OCI-LY1 (cell line): Measurements from ENCODE around the gene SLCO3A1.

Experiments used
- H2AFZ ChIP-seq: fragments of 200-600 bp; sonication (generic), shearing (Covaris generic); 2 replicates; pipeline ENCODE4 v1.6.0; 2014; ENCODE audit warnings: antibody characterized with exemption, mild to moderate bottlenecking, low read length
- H3F3A ChIP-seq: fragments of 200-600 bp; sonication (generic), shearing (Covaris generic); 2 replicates; pipeline ENCODE4 v1.6.0; 2014; ENCODE audit warnings: mild to moderate bottlenecking, antibody characterized with exemption, low read length, moderate library complexity; ENCODE audit not compliant: insufficient read depth
- H3K27ac ChIP-seq: fragments of 200-600 bp; sonication (generic); 2 replicates; pipeline ENCODE4 v1.5.1; 2014; ENCODE audit warnings: low read length, mixed run types, mild to moderate bottlenecking, low read depth; ENCODE audit not compliant: poor library complexity, severe bottlenecking
- H3K27me3 ChIP-seq: fragments of 200-600 bp; sonication (generic); 2 replicates; pipeline ENCODE4 v1.6.0; 2014; ENCODE audit warnings: antibody characterized with exemption, mild to moderate bottlenecking, low read length, moderate library complexity; ENCODE audit not compliant: insufficient read depth
- H3K36me3 ChIP-seq: fragments of 200-600 bp; sonication (generic); 2 replicates; pipeline ENCODE4 v1.6.1; 2014; ENCODE audit warnings: mild to moderate bottlenecking, antibody characterized with exemption, low read length, moderate library complexity, mixed read lengths; ENCODE audit not compliant: insufficient read depth
- H3K4me1 ChIP-seq: fragments of 200-600 bp; sonication (generic); 2 replicates; pipeline ENCODE4 v1.5.1; 2014; ENCODE audit warnings: mild to moderate bottlenecking, low read length, moderate library complexity; ENCODE audit not compliant: insufficient read depth, severe bottlenecking
- H3K4me2 ChIP-seq: fragments of 200-600 bp; sonication (generic), shearing (Covaris generic); 2 replicates; pipeline ENCODE4 v1.6.1; 2014; ENCODE audit warnings: low read length
- H3K4me3 ChIP-seq: fragments of 200-600 bp; sonication (generic); 2 replicates; pipeline ENCODE4 v1.5.1; 2014; ENCODE audit warnings: low read length, low read depth, mild to moderate bottlenecking, mixed read lengths; ENCODE audit not compliant: poor library complexity, severe bottlenecking
- H3K79me2 ChIP-seq: fragments of 200-600 bp; shearing (Covaris generic); 2 replicates; pipeline ENCODE4 v1.6.1; 2016; ENCODE audit warnings: mixed run types, low read length, mixed read lengths; ENCODE audit not compliant: insufficient read depth
- H3K9ac ChIP-seq: fragments of 200-600 bp; sonication (generic), shearing (Covaris generic); 2 replicates; pipeline ENCODE4 v1.6.1; 2014; ENCODE audit warnings: mild to moderate bottlenecking, low read length, mixed read lengths
- H3K9me2 ChIP-seq: fragments of 200-600 bp; sonication (generic), shearing (Covaris generic); 2 replicates; pipeline ENCODE4 v1.6.1; 2014; ENCODE audit warnings: low read depth, mild to moderate bottlenecking, low read length, mixed read lengths
- H3K9me3 ChIP-seq: fragments of 200-600 bp; shearing (Covaris generic); 2 replicates; pipeline ENCODE4 v1.6.1; 2014; ENCODE audit warnings: low read length, mixed read lengths
- H4K20me1 ChIP-seq: fragments of 200-600 bp; sonication (generic), shearing (Covaris generic); 2 replicates; pipeline ENCODE4 v1.6.0; 2016; ENCODE audit warnings: mild to moderate bottlenecking, low read length; ENCODE audit not compliant: insufficient read depth
- CTCF ChIP-seq: fragments of 200-600 bp; sonication (generic), shearing (Covaris generic); IDR thresholded peaks from 2 replicates; pipeline ENCODE4 v1.5.1; 2017; ENCODE audit warnings: mild to moderate bottlenecking, antibody characterized with exemption, low read length, moderate library complexity, mixed read lengths
- EZH2 ChIP-seq: fragments of 200-600 bp; sonication (generic), shearing (Covaris generic); IDR thresholded peaks from 2 replicates; pipeline ENCODE4 v1.8.0; 2017; ENCODE audit warnings: borderline replicate concordance, mixed run types, mild to moderate bottlenecking, antibody characterized with exemption, low read length, moderate library complexity, mixed read lengths

SLCO3A1 gene

GRCh38 chr15:91916051-91916450 lies 62.5 kb downstream of the SLCO3A1 start:
- no peak for TF ChIP-seq EZH2
- no peak for TF ChIP-seq CTCF
- Histone ChIP-seq H3K4me2 (no peak overlapping the region), H3K27ac (no peak overlapping the region), H3F3A (no peaks in the 10 kb centered on the region), H3K9ac (no peak overlapping the region), H3K4me1 (no peaks in the 10 kb centered on the region), H2AFZ (no peak overlapping the region), H3K79me2 (no peaks in the 10 kb centered on the region), H4K20me1 (no peaks in the 10 kb centered on the region), H3K36me3 (no peaks in the 10 kb centered on the region), H3K4me3 (no peak overlapping the region), H3K9me3 (no peaks in the 10 kb centered on the region), H3K9me2 (no peaks in the 10 kb centered on the region), H3K27me3 (no peaks in the 10 kb centered on the region)

DNA sequence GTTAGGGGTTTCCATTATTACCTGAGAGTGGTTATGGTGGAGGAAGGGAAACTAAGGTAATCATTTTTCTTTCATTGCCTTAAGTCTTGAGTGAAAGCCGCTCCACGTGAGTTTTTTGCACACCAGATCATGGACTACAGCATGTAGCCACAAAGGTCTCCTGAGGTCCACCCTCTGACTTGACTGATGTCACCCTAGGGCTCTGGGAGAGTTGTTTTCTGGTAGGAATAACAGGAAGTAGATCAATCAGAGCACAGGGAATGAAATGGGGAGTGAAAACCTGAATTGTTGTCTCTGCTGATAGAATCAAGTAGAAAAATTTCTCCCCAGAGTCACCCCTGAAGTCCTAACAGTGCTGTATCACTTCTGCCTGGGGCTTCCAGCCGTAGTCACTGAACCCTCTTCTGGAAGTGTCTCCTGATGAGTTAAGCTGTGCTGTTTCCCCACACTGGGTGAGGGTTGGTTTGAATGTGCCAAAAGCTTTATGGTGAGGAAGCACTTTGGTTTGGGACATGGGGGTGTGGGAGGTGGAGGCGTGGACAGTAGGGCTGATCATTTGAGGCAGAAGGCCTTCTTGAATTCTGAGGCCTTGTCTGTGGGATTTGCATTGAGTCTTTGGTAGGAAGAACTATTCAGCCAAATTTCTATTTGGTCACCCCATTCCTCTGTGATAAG lies 64.3 kb downstream of the SLCO3A1 start:
- H3K36me3 ChIP-seq: no peaks in the 10 kb centered on the region
- H3K9ac ChIP-seq: no peak overlapping the region
- no peak overlapping the region for H3K4me3 ChIP-seq
- H3K9me3 ChIP-seq: no peaks in the 10 kb centered on the region
- no peaks in the 10 kb centered on the region for H3K4me1 ChIP-seq
- no peak overlapping the region for H2AFZ ChIP-seq
- H3K27me3 ChIP-seq: no peaks in the 10 kb centered on the region
- no peaks in the 10 kb centered on the region for H4K20me1 ChIP-seq
- no peaks in the 10 kb centered on the region for H3K79me2 ChIP-seq
- no peak overlapping the region for H3K4me2 ChIP-seq
- no peaks in the 10 kb centered on the region for H3K9me2 ChIP-seq
- no peak for TF ChIP-seq CTCF
- TF ChIP-seq EZH2: no peak
- no peak overlapping the region for H3K27ac ChIP-seq
- H3F3A ChIP-seq: no peaks in the 10 kb centered on the region

DNA sequence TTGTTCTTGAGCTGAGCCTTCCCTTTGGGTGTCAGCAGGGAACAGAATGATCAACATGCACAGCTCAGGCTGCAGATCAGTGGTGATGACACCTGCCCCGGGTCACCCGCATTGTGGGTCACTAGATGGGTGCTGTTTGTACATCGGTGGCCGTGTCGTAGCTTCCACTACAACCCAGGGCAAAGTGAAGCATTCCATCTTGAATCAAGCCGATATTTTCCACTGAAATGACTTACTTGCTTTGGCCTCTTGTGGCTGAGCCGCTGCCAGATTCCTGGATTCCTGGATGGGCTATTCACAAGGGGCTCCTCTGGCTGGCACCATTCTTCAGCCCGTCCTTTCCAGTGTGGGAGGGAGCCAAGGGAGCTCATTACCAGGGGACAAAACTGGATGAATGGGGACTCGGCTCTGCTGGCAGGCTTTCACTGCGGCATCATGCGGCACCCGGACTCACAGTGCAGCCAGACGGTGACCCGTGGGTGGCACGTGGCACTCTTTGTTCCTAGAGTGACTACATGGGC lies 65.6 kb downstream of the SLCO3A1 start:
- no peaks in the 10 kb centered on the region for H3K79me2 ChIP-seq
- no peak overlapping the region for H3K4me3 ChIP-seq
- no peaks in the 10 kb centered on the region for H3K4me1 ChIP-seq
- H3K9me3 ChIP-seq: no peaks in the 10 kb centered on the region
- H3K27me3 ChIP-seq: no peaks in the 10 kb centered on the region
- H3K9me2 ChIP-seq: no peaks in the 10 kb centered on the region
- no peaks in the 10 kb centered on the region for H3F3A ChIP-seq
- TF ChIP-seq EZH2 (no peak), CTCF (no peak)
- H4K20me1 ChIP-seq: no peaks in the 10 kb centered on the region
- H3K36me3 ChIP-seq: no peaks in the 10 kb centered on the region
- no peak overlapping the region for H3K9ac ChIP-seq
- H2AFZ ChIP-seq: no peak overlapping the region
- H3K27ac ChIP-seq: no peak overlapping the region
- H3K4me2 ChIP-seq: no peak overlapping the region
